GM19043 (cell line): ENCODE results near the gene ADAM8.

Source experiments
- ATAC-seq: cut with Tn5 transposase; IDR thresholded peaks from one replicate; pipeline ENCODE4 v1.9.1; 2021; ENCODE audit warnings: low read depth; ENCODE audit not compliant: unreplicated experiment

ADAM8 gene

GRCh38 chr10:133309100-133309719 lies 32.5 kb upstream of the ADAM8 start:
- ATAC-seq: peak; percentile 58

- peak; percentile 80 for ATAC-seq
Observed at GRCh38 chr10:133308421-133309099, 31.9 kb upstream of the ADAM8 start, which contains the start of the genes TUBGCP2 and ZNF511. TUBGCP2 (minus strand) TSS chr10:133308872; CDS start chr10:133302941, 5,931 bp downstream. ZNF511 (plus strand) TSS chr10:133308914; CDS start chr10:133308944, 30 bp downstream.

- ATAC-seq: peak; percentile 41
Observed at GRCh38 chr10:133307776-133308420, 31.2 kb upstream of the ADAM8 start.

- no peak for ATAC-seq
Observed at GRCh38 chr10:133306941-133307379, 30.3 kb upstream of the ADAM8 start.

GRCh38 chr10:133306097-133306476 lies 29.4 kb upstream of the ADAM8 start:
- ATAC-seq: no peak

- no peak for ATAC-seq
Observed at GRCh38 chr10:133303206-133303605, 26.5 kb upstream of the ADAM8 start.

- ATAC-seq: no peak
Observed at GRCh38 chr10:133302230-133302629, 25.6 kb upstream of the ADAM8 start.

- ATAC-seq: no peak
Observed at GRCh38 chr10:133299738-133300137, 23.1 kb upstream of the ADAM8 start.

- no peak for ATAC-seq
Observed at GRCh38 chr10:133299224-133299623, 22.6 kb upstream of the ADAM8 start.

- ATAC-seq: no peak
Observed at GRCh38 chr10:133298466-133298865, 21.8 kb upstream of the ADAM8 start.

- no peak for ATAC-seq
Observed at GRCh38 chr10:133297504-133297903, 20.8 kb upstream of the ADAM8 start.

- ATAC-seq: no peak
Observed at GRCh38 chr10:133295426-133296320, 19.0 kb upstream of the ADAM8 start.

- no peak for ATAC-seq
Observed at GRCh38 chr10:133294189-133294588, 17.5 kb upstream of the ADAM8 start.

GRCh38 chr10:133293810-133294119 lies 17.1 kb upstream of the ADAM8 start:
- ATAC-seq: no peak

GRCh38 chr10:133292919-133293809 lies 16.5 kb upstream of the ADAM8 start:
- ATAC-seq: no peak

GRCh38 chr10:133289761-133290160 lies 13.1 kb upstream of the ADAM8 start:
- ATAC-seq: no peak

GRCh38 chr10:133287832-133288500 lies 11.3 kb upstream of the ADAM8 start:
- no peak for ATAC-seq

GRCh38 chr10:133286366-133286765 lies 9.7 kb upstream of the ADAM8 start:
- ATAC-seq: no peak

GRCh38 chr10:133285217-133285616 lies 8.5 kb upstream of the ADAM8 start:
- ATAC-seq: no peak
